OCI-LY7 (cell line): ENCODE results near the gene RARS1. TPM values are rescaled to one million over a fixed set of nuclear protein-coding genes. Genes with fewer than 3 reads are reported as not detected.

Source experiments
- BruUV-seq: library from RNA; stranded (reverse); fragments of 400-500 nt; replicated peaks from 2 replicates; lab custom pipeline; 2021; lab: Mats Ljungman, UMichigan
- CTCF ChIA-PET: fragments of 300-600 bp; sonication (Branson Sonifier 250); formaldehyde crosslinking; loops from one replicate; lab custom pipeline; 2022; ENCODE audit warnings: antibody characterized with exemption; ENCODE audit not compliant: unreplicated experiment; lab: Charles Lee
- POLR2A ChIA-PET: fragments of 300-600 bp; sonication (Branson Sonifier 250); formaldehyde crosslinking; loops from one replicate; lab custom pipeline; 2022; ENCODE audit warnings: antibody characterized with exemption; lab: Charles Lee
- DNase-seq: peaks from one replicate; pipeline ENCODE4 v3.0.0-alpha.2; 2015; ENCODE audit warnings: low spot score
- H2AFZ ChIP-seq: fragments of 200-600 bp; sonication (generic), shearing (Covaris generic); 2 replicates; pipeline ENCODE4 v1.6.1; 2014; ENCODE audit warnings: mild to moderate bottlenecking, antibody characterized with exemption, low read length, moderate library complexity
- H3K27ac ChIP-seq: fragments of 200-600 bp; sonication (generic); 2 replicates; pipeline ENCODE4 v1.5.1; 2014; ENCODE audit warnings: mixed run types, low read depth, mild to moderate bottlenecking, moderate library complexity, low read length, inconsistent platforms; ENCODE audit not compliant: poor library complexity, severe bottlenecking
- H3K36me3 ChIP-seq: fragments of 200-600 bp; sonication (generic); 2 replicates; pipeline ENCODE4 v1.6.1; 2014; ENCODE audit warnings: mild to moderate bottlenecking, antibody characterized with exemption, low read length, moderate library complexity, mixed read lengths; ENCODE audit not compliant: insufficient read depth
- H3K4me1 ChIP-seq: fragments of 200-600 bp; sonication (generic); 2 replicates; pipeline ENCODE4 v1.5.1; 2014; ENCODE audit warnings: mild to moderate bottlenecking, low read length; ENCODE audit not compliant: insufficient read depth, poor library complexity, severe bottlenecking
- H3K4me2 ChIP-seq: fragments of 200-600 bp; sonication (generic); 2 replicates; pipeline ENCODE4 v1.6.1; 2014; ENCODE audit warnings: mild to moderate bottlenecking, low read length
- H3K4me3 ChIP-seq: fragments of 200-600 bp; sonication (generic); 2 replicates; pipeline ENCODE4 v1.5.1; 2014; ENCODE audit warnings: mild to moderate bottlenecking, low read depth, low read length; ENCODE audit not compliant: poor library complexity, severe bottlenecking
- H3K79me2 ChIP-seq: fragments of 200-600 bp; sonication (generic); 2 replicates; pipeline ENCODE4 v1.6.1; 2016; ENCODE audit warnings: low read depth, mild to moderate bottlenecking, low read length, moderate library complexity, mixed read lengths; ENCODE audit not compliant: insufficient read depth
- H3K9me2 ChIP-seq: fragments of 200-600 bp; sonication (generic); 2 replicates; pipeline ENCODE4 v1.6.1; 2016; ENCODE audit warnings: mild to moderate bottlenecking, low read length, mixed read lengths; ENCODE audit not compliant: insufficient read depth
- H3K9me3 ChIP-seq: fragments of 200-600 bp; sonication (generic); 2 replicates; pipeline ENCODE4 v1.6.1; 2014; ENCODE audit warnings: mild to moderate bottlenecking, mixed run types, low read length, mixed read lengths
- H4K20me1 ChIP-seq: fragments of 200-600 bp; sonication (generic); 2 replicates; pipeline ENCODE4 v1.6.1; 2014; ENCODE audit warnings: mild to moderate bottlenecking, antibody characterized with exemption, low read length, moderate library complexity, mixed read lengths; ENCODE audit not compliant: insufficient read depth
- CTCF ChIP-seq: fragments of 200-600 bp; sonication (generic); conservative IDR thresholded peaks from 2 replicates; pipeline ENCODE4 v1.5.1; 2014; ENCODE audit warnings: mild to moderate bottlenecking, antibody characterized with exemption, low read length, moderate library complexity, mixed read lengths
- EZH2phosphoT487 ChIP-seq: fragments of 200-600 bp; sonication (generic); IDR thresholded peaks from 2 replicates; pipeline ENCODE4 v1.6.1; 2018; ENCODE audit warnings: low read depth, borderline replicate concordance, mild to moderate bottlenecking, mixed run types, antibody characterized with exemption, low read length, moderate library complexity, mixed read lengths
- intact Hi-C: fragments of 100-400 bp; cut with micrococcal nuclease; formaldehyde crosslinking; loops from one replicate; pipeline ENCODE4 v1.10.0; 2022; ENCODE audit not compliant: unreplicated experiment
- total RNA-seq, 2 experiments: library from RNA; depleted of rRNA in 1 of 2; stranded (reverse); fragments of >200 nt in 1 of 2; shearing (Covaris generic) in 1 of 2; gene quantifications; 2 replicates each; pipeline ENCODE4 v1.2.3, GENCODE V29; 2014 to 2022

The RARS1 gene
- total RNA-seq, 2 experiments from 2014 or later: 54.4 to 88.4 TPM

GRCh38 chr5:168477060-168477459 is 9.2 kb upstream of the RARS1 start:
- Histone ChIP-seq H3K9me2 (no peaks in the 10 kb centered on the region), H4K20me1 (no peaks in the 10 kb centered on the region), H3K9me3 (no peaks in the 10 kb centered on the region), H2AFZ (no peak overlapping the region), H3K79me2 (no peaks in the 10 kb centered on the region), H3K4me1 (peaks cover 11% of the 10 kb centered on the region), H3K4me3 (no peak overlapping the region), H3K4me2 (no peak overlapping the region), H3K27ac (no peak overlapping the region), H3K36me3 (no peaks in the 10 kb centered on the region)
- no peak for TF ChIP-seq CTCF
- no peak for TF ChIP-seq EZH2phosphoT487
- ChIA-PET POLR2A (no interaction called here), CTCF (no interaction called here)
- intact Hi-C loops: no loop called here
- no peak for DNase-seq
- BruUV-seq: no TSS peak

GRCh38 chr5:168479166-168479565 is 7.1 kb upstream of the RARS1 start:
- no peak overlapping the region for H3K4me2 ChIP-seq
- TF ChIP-seq EZH2phosphoT487 (no peak), CTCF (no peak)
- intact Hi-C loops: no loop called here
- H2AFZ ChIP-seq: no peak overlapping the region
- H4K20me1 ChIP-seq: no peaks in the 10 kb centered on the region
- no peaks in the 10 kb centered on the region for H3K9me2 ChIP-seq
- no TSS peak for BruUV-seq
- peaks cover 11% of the 10 kb centered on the region for H3K4me1 ChIP-seq
- H3K27ac ChIP-seq: no peak overlapping the region
- no peak overlapping the region for H3K4me3 ChIP-seq
- H3K36me3 ChIP-seq: no peaks in the 10 kb centered on the region
- H3K79me2 ChIP-seq: no peaks in the 10 kb centered on the region
- POLR2A ChIA-PET: interaction anchor here (0.6 kb wide), 1 partner anchor 138 kb away, joined by 5 read pairs; no protein-coding TSS in a partner anchor
- H3K9me3 ChIP-seq: no peaks in the 10 kb centered on the region
- DNase-seq: no peak
- CTCF ChIA-PET: no interaction called here

GRCh38 chr5:168480601-168481000 is 5.7 kb upstream of the RARS1 start:
- no peak overlapping the region for H3K4me2 ChIP-seq
- H3K36me3 ChIP-seq: no peaks in the 10 kb centered on the region
- intact Hi-C loops: loop anchor here (10.0 kb wide), 1 partner anchor 1104 kb away; the partner anchor contains the start of gene SPDL1
- H3K79me2 ChIP-seq: no peaks in the 10 kb centered on the region
- H2AFZ ChIP-seq: no peak overlapping the region; the same call in 1 of the 2 replicates
- H3K4me3 ChIP-seq: no peak overlapping the region
- no peaks in the 10 kb centered on the region for H3K9me3 ChIP-seq
- H4K20me1 ChIP-seq: no peaks in the 10 kb centered on the region
- H3K27ac ChIP-seq: no peak overlapping the region
- no peak for DNase-seq
- TF ChIP-seq EZH2phosphoT487 (no peak), CTCF (no peak)
- CTCF ChIA-PET: no interaction called here
- H3K4me1 ChIP-seq: peaks cover 11% of the 10 kb centered on the region
- POLR2A ChIA-PET: interaction anchor here (0.5 kb wide), 1 partner anchor 104 kb away, joined by 3 read pairs; no protein-coding TSS in a partner anchor
- BruUV-seq: no TSS peak
- H3K9me2 ChIP-seq: no peaks in the 10 kb centered on the region
